Suprapubic skin (tissue), 4 donors: ENCODE results near the gene RGL2. TPM values are rescaled to one million over a fixed set of nuclear protein-coding genes. Genes with fewer than 3 reads are reported as not detected.

ENCODE experiments used
- DNase-seq, 2 donors: peaks; one replicate each; pipeline ENCODE4 v3.0.0-alpha.2; 2019; ENCODE audit warnings: low spot score in 2 of 2
- H3K27ac ChIP-seq: fragments of 200-600 bp; sonication (generic); one replicate; pipeline ENCODE4 v1.5.1; 2019
- H3K27me3 ChIP-seq: fragments of 200-600 bp; sonication (generic); one replicate; pipeline ENCODE4 v1.5.1; 2019
- H3K36me3 ChIP-seq: fragments of 200-600 bp; sonication (generic); one replicate; pipeline ENCODE4 v1.5.1; 2019
- H3K4me1 ChIP-seq: fragments of 200-600 bp; sonication (generic); one replicate; pipeline ENCODE4 v1.5.1; 2019
- H3K4me3 ChIP-seq: fragments of 200-600 bp; sonication (generic); one replicate; pipeline ENCODE4 v1.5.1; 2019; ENCODE audit warnings: mild to moderate bottlenecking
- H3K9me3 ChIP-seq: fragments of 200-600 bp; sonication (generic); one replicate; pipeline ENCODE4 v1.5.1; 2019
- CTCF ChIP-seq, 2 donors: fragments of 200-600 bp in 1 of 2; fragments of 450-650 bp in 1 of 2; sonication (generic) in 1 of 2; IDR thresholded peaks; one replicate each; pipeline ENCODE4 v1.5.1; 2016 to 2019; ENCODE audit warnings: antibody characterized with exemption in 2 of 2, mild to moderate bottlenecking in 1 of 2, moderate library complexity in 1 of 2
- EP300 ChIP-seq: sonication (generic); formaldehyde crosslinking; IDR thresholded peaks from one replicate; pipeline ENCODE4 v1.6.1; 2017; ENCODE audit warnings: antibody characterized with exemption
- POLR2A ChIP-seq, 2 donors: fragments of 450-650 bp; IDR thresholded peaks; one replicate each; pipeline ENCODE4 v1.6.1; 2017; ENCODE audit warnings: antibody characterized with exemption in 2 of 2, mild to moderate bottlenecking in 2 of 2, moderate library complexity in 2 of 2
- POLR2AphosphoS5 ChIP-seq, 3 donors: sonication (generic); formaldehyde crosslinking; IDR thresholded peaks; one replicate each; pipeline ENCODE4 v1.6.1; 2017; ENCODE audit warnings: antibody characterized with exemption in 3 of 3
- WGBS: methylation state at CpG from one replicate; pipeline ENCODE4 v1.1.5; 2018; 5-methylcytosine and 5-hydroxymethylcytosine counted together
- total RNA-seq, 4 donors: library from RNA; depleted of rRNA; stranded (reverse); fragments of >200 nt; gene quantifications; one replicate each; pipeline ENCODE4 v1.1.0, GENCODE V29; 2016

RGL2 gene
- total RNA-seq, 4 donors from 2014 or later: 80.8 to 118 (median 96.6) TPM

DNA sequence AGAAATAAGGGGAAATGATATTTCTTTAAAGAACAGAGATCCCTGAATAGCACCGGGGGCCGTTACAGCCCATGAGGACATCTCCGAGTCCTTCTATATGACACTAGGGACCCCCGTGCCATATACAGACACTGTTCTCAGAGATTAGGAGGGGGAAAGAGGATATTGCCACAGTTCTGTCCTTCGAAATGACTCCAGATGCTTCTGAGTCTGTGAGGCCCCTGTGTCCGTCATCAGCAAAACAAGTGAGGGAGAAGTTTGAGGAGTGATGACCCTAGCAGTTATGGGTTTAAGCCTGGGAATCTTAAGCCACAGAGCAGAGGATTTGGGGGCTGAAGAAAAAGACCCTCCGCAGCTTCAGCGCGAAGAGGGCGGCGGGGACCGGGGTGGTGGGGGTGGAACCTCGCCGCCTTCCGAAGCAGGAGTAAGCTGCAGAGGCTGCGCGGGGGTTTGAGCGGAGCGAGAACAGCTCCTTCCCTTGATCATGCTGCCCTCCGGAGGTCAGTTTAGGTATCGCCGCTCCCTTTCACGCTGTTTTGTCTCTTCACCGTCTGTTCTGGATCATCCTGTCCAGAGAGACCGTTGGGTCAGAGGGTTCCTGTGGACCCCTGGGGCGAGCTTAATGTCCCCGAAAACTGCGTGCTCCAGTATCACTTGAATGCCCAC lies 50.6 kb downstream of the RGL2 start:
- peak; percentile 94 to 96 for DNase-seq
- Histone ChIP-seq H3K27me3 (no peaks in the 10 kb centered on the region), H3K27ac (peak overlapping the region; percentile 96), H3K4me3 (peak overlapping the region; percentile 71), H3K9me3 (no peaks in the 10 kb centered on the region), H3K36me3 (peaks cover 17% of the 10 kb centered on the region), H3K4me1 (peaks cover 34% of the 10 kb centered on the region)
- WGBS: 8% methylated on average over 15 of the region's 28 CpGs
- peak; percentile 95 to 96 for TF ChIP-seq CTCF (IDR thresholded peaks at IDR 0.05)
- TF ChIP-seq EP300: no peak

DNA sequence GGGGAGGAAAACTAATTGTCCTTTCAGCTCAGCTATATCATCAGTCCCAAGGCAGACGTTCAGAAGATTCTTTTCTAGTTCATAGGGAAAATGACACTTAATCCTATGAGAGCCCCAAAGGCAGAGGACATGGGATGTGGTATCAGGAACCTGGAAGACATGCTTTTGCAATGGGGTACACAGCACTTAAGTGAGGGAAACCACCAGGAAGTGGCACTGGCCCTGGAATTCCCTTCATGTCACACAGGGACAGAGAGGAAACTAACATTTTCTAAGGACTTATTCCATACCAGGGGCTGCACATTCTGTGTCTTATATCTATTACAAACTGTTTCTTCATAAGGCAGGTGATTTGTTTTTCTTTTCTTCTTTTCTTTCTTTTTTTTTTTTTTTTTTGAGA lies 55.3 kb downstream of the RGL2 start:
- DNase-seq: no peak

DNA sequence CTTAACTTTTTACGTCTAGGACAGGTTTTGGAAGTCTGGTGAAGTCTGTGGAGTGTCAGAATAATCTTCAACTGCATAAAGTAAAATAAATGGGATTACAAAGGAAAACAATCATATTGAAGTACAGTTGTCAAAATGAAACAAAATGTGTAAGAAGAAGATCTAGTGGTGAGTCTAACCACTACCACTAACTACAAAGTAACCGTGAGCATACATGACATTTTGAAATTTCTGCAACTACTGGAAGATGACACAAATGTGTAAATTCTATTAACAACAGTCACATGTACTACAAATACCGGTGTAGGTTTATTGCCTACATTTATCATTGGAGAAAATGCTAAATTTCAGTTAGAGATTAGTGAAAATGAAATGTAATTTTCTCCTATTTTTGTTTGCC lies 56.8 kb downstream of the RGL2 start:
- H3K27ac ChIP-seq: no peak overlapping the region
- H3K36me3 ChIP-seq: no peaks in the 10 kb centered on the region
- no peaks in the 10 kb centered on the region for H3K9me3 ChIP-seq
- H3K4me3 ChIP-seq: no peak overlapping the region
- 53% methylated on average over 3 of the region's 3 CpGs for WGBS
- H3K27me3 ChIP-seq: peaks cover 16% of the 10 kb centered on the region
- no peak for DNase-seq
- H3K4me1 ChIP-seq: no peaks in the 10 kb centered on the region
- no peak for TF ChIP-seq POLR2A (IDR thresholded peaks at IDR 0.05)
- TF ChIP-seq CTCF (IDR thresholded peaks at IDR 0.05): no peak
- TF ChIP-seq EP300: no peak
- TF ChIP-seq POLR2AphosphoS5 (IDR thresholded peaks at IDR 0.05): no peak

More for the DNA sequence above, 55.3 kb downstream of the RGL2 start:
- no peaks in the 10 kb centered on the region for H3K9me3 ChIP-seq
- peaks cover 10% of the 10 kb centered on the region for H3K4me1 ChIP-seq
- peaks cover 16% of the 10 kb centered on the region for H3K27me3 ChIP-seq
- H3K36me3 ChIP-seq: no peaks in the 10 kb centered on the region
- WGBS: 25% methylated on average over 1 of the region's 1 CpG
- H3K4me3 ChIP-seq: no peak overlapping the region
- TF ChIP-seq POLR2AphosphoS5 (IDR thresholded peaks at IDR 0.05) (no peak), EP300 (no peak), CTCF (IDR thresholded peaks at IDR 0.05) (no peak), POLR2A (IDR thresholded peaks at IDR 0.05) (no peak)
- no peak overlapping the region for H3K27ac ChIP-seq

Other genes starting within 250 kb of the RGL2 start
- gene HLA-DPA1, start 225.3 kb downstream of the RGL2 start, total RNA-seq: 100 to 1,000 TPM in 1 of 4 donors, 10 to 100 TPM in 3; 21.1 to 101 (median 91.3) TPM
- 10 to 100 TPM; 23.7 to 76.6 (median 51.7) TPM for gene HLA-DPB1, start 223.0 kb downstream of the RGL2 start, total RNA-seq
- gene COL11A2, start 106.5 kb downstream of the RGL2 start, total RNA-seq: under 1 TPM; 0.21 to 0.97 (median 0.40) TPM
- 10 to 100 TPM; 18.6 to 47.9 (median 26.9) TPM for gene RXRB, start 98.3 kb downstream of the RGL2 start, total RNA-seq
- gene SLC39A7, start 98.1 kb downstream of the RGL2 start, total RNA-seq: 10 to 100 TPM; 29.3 to 46.3 (median 41.9) TPM
- gene HSD17B8, start 94.3 kb downstream of the RGL2 start, total RNA-seq: 10 to 100 TPM; 26.2 to 66.0 (median 50.5) TPM
- gene RING1, start 90.4 kb downstream of the RGL2 start, total RNA-seq: 10 to 100 TPM; 11.5 to 18.1 (median 14.9) TPM
- gene VPS52, start 27.1 kb downstream of the RGL2 start, total RNA-seq: 10 to 100 TPM; 44.4 to 75.1 (median 59.0) TPM
- 1,000 to 10,000 TPM; 2,261 to 4,381 (median 4,042) TPM for gene RPS18, start 26.9 kb downstream of the RGL2 start, total RNA-seq
- 10 to 100 TPM; 16.6 to 26.2 (median 18.2) TPM for gene B3GALT4, start 21.8 kb downstream of the RGL2 start, total RNA-seq
- 10 to 100 TPM; 41.3 to 67.2 (median 50.2) TPM for gene WDR46, start 9.7 kb downstream of the RGL2 start, total RNA-seq
- gene PFDN6, start 9.3 kb downstream of the RGL2 start, total RNA-seq: 10 to 100 TPM; 20.5 to 31.5 (median 22.3) TPM
- 100 to 1,000 TPM in 3 of 4 donors, 10 to 100 TPM in 1; 91.5 to 132 (median 108) TPM for gene TAPBP, start 15.1 kb upstream of the RGL2 start, total RNA-seq
- gene ZBTB22, start 18.8 kb upstream of the RGL2 start, total RNA-seq: 10 to 100 TPM; 32.1 to 36.8 (median 33.4) TPM
- gene DAXX, start 24.0 kb upstream of the RGL2 start, total RNA-seq: 10 to 100 TPM; 35.6 to 53.2 (median 42.5) TPM
- gene KIFC1, start 92.9 kb upstream of the RGL2 start, total RNA-seq: 10 to 100 TPM in 2 of 4 donors, 1 to 10 TPM in 2; 3.2 to 19.5 (median 9.8) TPM
- gene PHF1, start 112.1 kb upstream of the RGL2 start, total RNA-seq: 100 to 1,000 TPM in 1 of 4 donors, 10 to 100 TPM in 3; 35.9 to 102 (median 48.6) TPM
- gene CUTA, start 119.2 kb upstream of the RGL2 start, total RNA-seq: 100 to 1,000 TPM; 119 to 185 (median 159) TPM
- gene SYNGAP1, start 121.1 kb upstream of the RGL2 start, total RNA-seq: 10 to 100 TPM; 13.5 to 30.4 (median 14.0) TPM
- gene ZBTB9, start 155.6 kb upstream of the RGL2 start, total RNA-seq: 1 to 10 TPM; 5.9 to 9.9 (median 7.4) TPM